ENCODE measurements around the gene NOC4L. TPM values are rescaled to one million over a fixed set of nuclear protein-coding genes. Genes with fewer than 3 reads are reported as not detected.

NOC4L gene
- total RNA-seq, 1 experiment from 2014 or later, result 36.5 TPM

DNA sequence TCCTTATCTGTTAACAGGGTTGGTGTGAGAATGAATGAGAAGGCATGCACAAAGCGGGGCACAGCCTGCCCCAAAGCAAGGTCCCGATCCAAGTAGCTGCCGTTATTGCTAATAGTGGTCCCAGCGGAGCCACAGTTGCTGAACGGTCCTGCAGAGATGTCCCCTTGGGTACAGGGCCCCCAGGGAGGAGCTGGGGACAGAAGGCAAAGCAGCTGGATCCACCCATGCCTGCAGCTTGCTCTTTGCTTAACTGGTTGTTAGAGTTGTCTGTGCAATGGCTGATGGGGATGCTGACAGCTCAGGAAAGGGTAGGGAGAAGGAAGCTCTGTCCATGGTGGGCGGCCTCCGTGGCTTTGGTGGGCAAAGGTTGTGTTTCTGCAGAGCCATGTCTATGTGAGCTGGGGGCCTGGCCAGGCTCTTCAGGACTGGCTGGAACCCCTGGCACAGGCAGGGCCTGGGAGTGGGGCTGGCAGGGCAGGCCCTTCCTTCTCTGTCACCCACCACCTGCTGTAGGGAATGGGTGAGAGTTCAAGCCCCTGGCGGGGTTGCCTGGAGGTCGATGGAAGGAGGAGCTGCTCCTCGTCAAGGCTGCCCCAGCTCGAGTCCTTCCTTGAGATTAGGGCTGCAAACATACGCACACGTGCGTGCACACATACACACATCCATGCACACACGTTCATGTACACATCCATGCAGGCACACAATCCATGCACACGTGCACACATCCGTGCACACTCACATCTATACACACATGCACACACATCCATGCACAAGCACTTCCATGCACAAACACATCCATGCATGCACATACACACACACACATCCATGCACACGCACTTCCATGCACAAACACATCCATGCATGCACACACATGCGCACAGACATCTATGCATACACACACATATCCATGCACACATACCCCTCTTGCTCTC is 35.4 kb downstream of the NOC4L start:
- Histone ChIP-seq H2AFZ (ENCODE audit: low read length) (no peak overlapping the region), H2AK5ac (ENCODE audit: insufficient read length, low read length) (no peak overlapping the region), H3K79me1 (ENCODE audit: insufficient read depth, low read depth, low read length, poor library complexity, severe bottlenecking) (no peaks in the 10 kb centered on the region), H4K5ac (ENCODE audit: insufficient read length, low read depth, low read length) (no peak overlapping the region), H4K91ac (ENCODE audit: insufficient read length, low read depth, low read length) (no peak overlapping the region), H3K14ac (ENCODE audit: insufficient read depth, low read length) (no peak overlapping the region), H3K27me3 (ENCODE audit: insufficient read depth, low read length) (no peaks in the 10 kb centered on the region; the same call in 1 of the 2 replicates), H4K8ac (replicated peaks; ENCODE audit: insufficient read length, low read depth, low read length) (no peak overlapping the region), H3K79me2 (ENCODE audit: insufficient read depth, low read length) (no peaks in the 10 kb centered on the region), H3K56ac (ENCODE audit: insufficient read length, low read depth, low read length) (no peak overlapping the region), H4K20me1 (ENCODE audit: control insufficient read depth, insufficient read depth, insufficient read length) (peaks cover 3% of the 10 kb centered on the region), H3K9me3 (ENCODE audit: control insufficient read depth, low read depth, low read length) (no peaks in the 10 kb centered on the region), H2BK20ac (ENCODE audit: low read depth, low read length, poor library complexity, severe bottlenecking) (no peak overlapping the region), H3T11ph (ENCODE audit: low read length) (no peak overlapping the region), H3K23ac (ENCODE audit: insufficient read length, low read depth, low read length) (no peak overlapping the region), H2BK15ac (ENCODE audit: low read depth, low read length) (no peak overlapping the region), H3K9ac (ENCODE audit: extremely low read depth, insufficient read length, low read length) (no peak overlapping the region), H2BK120ac (ENCODE audit: low read depth, low read length, poor library complexity, severe bottlenecking) (no peak overlapping the region), H3K18ac (ENCODE audit: insufficient read length, low read depth, low read length) (no peak overlapping the region), H3K23me2 (ENCODE audit: insufficient read length, low read depth, low read length, poor library complexity, severe bottlenecking) (no peaks in the 10 kb centered on the region), H3K4me1 (ENCODE audit: insufficient read depth, low read length) (no peaks in the 10 kb centered on the region), H3K4ac (ENCODE audit: low read depth, low read length) (no peak overlapping the region), H2BK5ac (ENCODE audit: insufficient read length, low read length) (no peak overlapping the region), H3K4me2 (ENCODE audit: insufficient read depth, insufficient read length, low read length) (no peak overlapping the region), H3K27ac (ENCODE audit: insufficient read length, low read depth, low read length) (no peak overlapping the region), H2BK12ac (ENCODE audit: insufficient read length, low read depth, low read length) (no peak overlapping the region)
- peaks cover 3 to 4% of the 10 kb centered on the region in 2 experiments; a peak in 2 of 5 replicates for H3K9me3 Mint-ChIP-seq
- no peak overlapping the region for H3K27ac Mint-ChIP-seq
- WGBS (ENCODE audit: extremely low coverage, insufficient read length, low lambda C conversion rate), result no CpG with 5 or more reads among the region's 19 CpGs
- H3K4me1 Mint-ChIP-seq, result peaks cover 3 to 4% of the 10 kb centered on the region in 2 experiments; a peak in 3 of 4 replicates
- no peaks in the 10 kb centered on the region; a peak in 1 of 7 replicates for H3K36me3 Mint-ChIP-seq (ENCODE audit: insufficient read depth in 1 of 3, low read depth in 3 of 3)
- H3K27me3 Mint-ChIP-seq (ENCODE audit: low read depth), result peaks cover 84% of the 10 kb centered on the region
- no peak overlapping the region for H3K4me3 Mint-ChIP-seq
- no peak for DNase-seq
- TF ChIP-seq CTCF (conservative IDR thresholded peaks at IDR 0.05), result no peak
